ENCODE data around the gene ATP5MC2.

Gene ATP5MC2

GRCh38 chr12:53667080-53667479, 8.8 kb downstream of the ATP5MC2 start:
- H3K9me3 ChIP-seq (ENCODE audit: insufficient read depth, low read length): no peaks in the 10 kb centered on the region
- TF ChIP-seq, protein P1, sequence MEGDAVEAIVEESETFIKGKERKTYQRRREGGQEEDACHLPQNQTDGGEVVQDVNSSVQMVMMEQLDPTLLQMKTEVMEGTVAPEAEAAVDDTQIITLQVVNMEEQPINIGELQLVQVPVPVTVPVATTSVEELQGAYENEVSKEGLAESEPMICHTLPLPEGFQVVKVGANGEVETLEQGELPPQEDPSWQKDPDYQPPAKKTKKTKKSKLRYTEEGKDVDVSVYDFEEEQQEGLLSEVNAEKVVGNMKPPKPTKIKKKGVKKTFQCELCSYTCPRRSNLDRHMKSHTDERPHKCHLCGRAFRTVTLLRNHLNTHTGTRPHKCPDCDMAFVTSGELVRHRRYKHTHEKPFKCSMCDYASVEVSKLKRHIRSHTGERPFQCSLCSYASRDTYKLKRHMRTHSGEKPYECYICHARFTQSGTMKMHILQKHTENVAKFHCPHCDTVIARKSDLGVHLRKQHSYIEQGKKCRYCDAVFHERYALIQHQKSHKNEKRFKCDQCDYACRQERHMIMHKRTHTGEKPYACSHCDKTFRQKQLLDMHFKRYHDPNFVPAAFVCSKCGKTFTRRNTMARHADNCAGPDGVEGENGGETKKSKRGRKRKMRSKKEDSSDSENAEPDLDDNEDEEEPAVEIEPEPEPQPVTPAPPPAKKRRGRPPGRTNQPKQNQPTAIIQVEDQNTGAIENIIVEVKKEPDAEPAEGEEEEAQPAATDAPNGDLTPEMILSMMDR (IDR thresholded peaks at IDR 0.05; ENCODE audit: low read depth, low read length): no peak
- H4K20me1 ChIP-seq (ENCODE audit: insufficient read depth, low read length): no peaks in the 10 kb centered on the region
- H3K9ac ChIP-seq (ENCODE audit: low read length): no peak overlapping the region
- H3K4me2 ChIP-seq (ENCODE audit: low read length): no peak overlapping the region
- no peak overlapping the region for H3K4me3 ChIP-seq (ENCODE audit: low read length)
- H3K27me3 ChIP-seq (ENCODE audit: low read depth, low read length): no peaks in the 10 kb centered on the region
- no peak overlapping the region for H2AFZ ChIP-seq (ENCODE audit: low read depth, low read length)
- no peaks in the 10 kb centered on the region for H3K4me1 ChIP-seq (ENCODE audit: low read length)
- H3K36me3 ChIP-seq (replicated peaks; ENCODE audit: low read depth, low read length): peaks cover 50% of the 10 kb centered on the region
- H3K79me2 ChIP-seq (ENCODE audit: low read length): no peaks in the 10 kb centered on the region; the same call in 1 of the 2 replicates
- H3K27ac ChIP-seq (ENCODE audit: low read length): no peak overlapping the region

- Histone ChIP-seq H3K9me3 (ENCODE audit: insufficient read depth, low read length) (no peaks in the 10 kb centered on the region), H3K79me2 (ENCODE audit: low read length) (no peaks in the 10 kb centered on the region), H3K27me3 (ENCODE audit: low read depth, low read length) (no peaks in the 10 kb centered on the region), H2AFZ (ENCODE audit: low read depth, low read length) (no peak overlapping the region), H3K4me1 (ENCODE audit: low read length) (no peaks in the 10 kb centered on the region), H3K4me2 (ENCODE audit: low read length) (no peak overlapping the region), H4K20me1 (ENCODE audit: insufficient read depth, low read length) (no peaks in the 10 kb centered on the region), H3K27ac (ENCODE audit: low read length) (no peak overlapping the region), H3K9ac (ENCODE audit: low read length) (no peak overlapping the region), H3K36me3 (replicated peaks; ENCODE audit: low read depth, low read length) (peaks cover 36% of the 10 kb centered on the region), H3K4me3 (ENCODE audit: low read length) (no peak overlapping the region)
- TF ChIP-seq, protein P1 (IDR thresholded peaks at IDR 0.05; ENCODE audit: low read depth, low read length): no peak
- TF ChIP-seq EZH2phosphoT487 (IDR thresholded peaks at IDR 0.05; ENCODE audit: low read depth): no peak
Observed at GRCh38 chr12:53664936-53665335, 10.9 kb downstream of the ATP5MC2 start.

GRCh38 chr12:53664191-53664590, 11.7 kb downstream of the ATP5MC2 start:
- no peaks in the 10 kb centered on the region for H4K20me1 ChIP-seq (ENCODE audit: insufficient read depth, low read length)
- no peaks in the 10 kb centered on the region for H3K4me1 ChIP-seq (ENCODE audit: low read length)
- TF ChIP-seq, protein P1 (IDR thresholded peaks at IDR 0.05; ENCODE audit: low read depth, low read length): no peak
- no peak for TF ChIP-seq EZH2phosphoT487 (IDR thresholded peaks at IDR 0.05; ENCODE audit: low read depth)
- no peaks in the 10 kb centered on the region for H3K79me2 ChIP-seq (ENCODE audit: low read length)
- no peak overlapping the region for H3K9ac ChIP-seq (ENCODE audit: low read length)
- H3K27me3 ChIP-seq (ENCODE audit: low read depth, low read length): no peaks in the 10 kb centered on the region
- H3K9me3 ChIP-seq (ENCODE audit: insufficient read depth, low read length): no peaks in the 10 kb centered on the region
- H3K27ac ChIP-seq (ENCODE audit: low read length): no peak overlapping the region
- peaks cover 28% of the 10 kb centered on the region for H3K36me3 ChIP-seq (replicated peaks; ENCODE audit: low read depth, low read length)
- H3K4me3 ChIP-seq (ENCODE audit: low read length): no peak overlapping the region
- no peak overlapping the region for H2AFZ ChIP-seq (ENCODE audit: low read depth, low read length)
- H3K4me2 ChIP-seq (ENCODE audit: low read length): no peak overlapping the region

DNA sequence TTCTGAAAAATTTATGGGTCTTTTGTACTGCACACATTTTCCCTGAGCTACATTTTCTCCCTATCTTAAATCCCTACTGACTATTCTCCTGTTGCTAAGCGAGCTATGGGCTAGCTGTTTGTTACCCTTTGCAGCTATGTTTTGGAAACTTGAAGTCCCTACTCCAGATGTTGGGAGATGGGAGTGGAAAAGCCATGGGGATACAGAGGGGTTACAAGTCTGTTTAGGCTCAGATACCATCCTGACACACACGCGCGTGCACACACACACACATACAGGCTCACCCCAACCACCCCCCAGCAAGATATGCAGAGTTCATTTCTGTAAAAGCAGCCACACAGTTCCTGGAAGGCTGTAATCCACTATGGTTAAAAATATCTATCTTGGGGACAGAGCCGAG, 15.8 kb downstream of the ATP5MC2 start:
- H4K20me1 ChIP-seq (ENCODE audit: insufficient read depth, low read length): no peaks in the 10 kb centered on the region
- no peak overlapping the region for H3K27ac ChIP-seq (ENCODE audit: low read length)
- no peak overlapping the region for H3K4me3 ChIP-seq (ENCODE audit: low read length)
- no peak overlapping the region for H3K9ac ChIP-seq (ENCODE audit: low read length)
- peaks cover 5% of the 10 kb centered on the region for H3K4me1 ChIP-seq (ENCODE audit: low read length)
- TF ChIP-seq, protein P1 (IDR thresholded peaks at IDR 0.05; ENCODE audit: low read depth, low read length): no peak
- no peak for TF ChIP-seq EZH2phosphoT487 (IDR thresholded peaks at IDR 0.05; ENCODE audit: low read depth)
- no peaks in the 10 kb centered on the region for H3K79me2 ChIP-seq (ENCODE audit: low read length)
- H3K4me2 ChIP-seq (ENCODE audit: low read length): no peak overlapping the region
- H3K9me3 ChIP-seq (ENCODE audit: insufficient read depth, low read length): no peaks in the 10 kb centered on the region
- H3K27me3 ChIP-seq (ENCODE audit: low read depth, low read length): no peaks in the 10 kb centered on the region
- H3K36me3 ChIP-seq (replicated peaks; ENCODE audit: low read depth, low read length): peaks cover 10% of the 10 kb centered on the region
- no peak overlapping the region for H2AFZ ChIP-seq (ENCODE audit: low read depth, low read length)
